Stimulated activated CD4-positive, alpha-beta T cell treated with anti-CD3 and anti-CD28 coated beads, Interleukin-12 subunit alpha, Interleukin-12 subunit beta, amount 100 ng/mL, for 4 hours (primary cell): ENCODE measurements around the gene SLC27A4.

Experiments
- DNase-seq: peaks from one replicate; pipeline ENCODE4 v3.0.0-alpha.2; 2020

The SLC27A4 gene

GRCh38 chr9:128370367-128370751 lies 30.0 kb downstream of the SLC27A4 start:
- DNase-seq: no peak

GRCh38 chr9:128370752-128371629 lies 30.7 kb downstream of the SLC27A4 start, which contains the start of gene URM1:
Gene URM1 (plus strand): TSS chr9:128371374. CDS start chr9:128371381, 7 bp downstream.
- DNase-seq: peak; percentile 93

- DNase-seq: no peak
These were observed 31.3 kb downstream of the SLC27A4 start for GRCh38 chr9:128371630-128372117.

- DNase-seq: no peak
These were observed 31.9 kb downstream of the SLC27A4 start for GRCh38 chr9:128372188-128372641.

GRCh38 chr9:128372784-128373183 lies 32.5 kb downstream of the SLC27A4 start:
- DNase-seq: no peak

- no peak for DNase-seq
These were observed 33.9 kb downstream of the SLC27A4 start for GRCh38 chr9:128374221-128374675.

GRCh38 chr9:128375865-128376264 lies 35.5 kb downstream of the SLC27A4 start:
- DNase-seq: no peak

- no peak for DNase-seq
These were observed 41.9 kb downstream of the SLC27A4 start for GRCh38 chr9:128382261-128382660.

GRCh38 chr9:128383007-128383753 lies 42.9 kb downstream of the SLC27A4 start:
- DNase-seq: no peak

GRCh38 chr9:128383791-128384190 lies 43.5 kb downstream of the SLC27A4 start:
- no peak for DNase-seq

GRCh38 chr9:128384801-128385495 lies 44.6 kb downstream of the SLC27A4 start:
- no peak for DNase-seq

- DNase-seq: no peak
These were observed 45.5 kb downstream of the SLC27A4 start for GRCh38 chr9:128385496-128386460.

GRCh38 chr9:128388150-128388549 lies 47.8 kb downstream of the SLC27A4 start:
- DNase-seq: no peak

GRCh38 chr9:128389395-128390149 lies 49.2 kb downstream of the SLC27A4 start:
- no peak for DNase-seq

GRCh38 chr9:128390150-128390812 lies 50.0 kb downstream of the SLC27A4 start:
- no peak for DNase-seq

GRCh38 chr9:128390813-128391711 lies 50.7 kb downstream of the SLC27A4 start:
- no peak for DNase-seq

GRCh38 chr9:128391956-128392301 lies 51.6 kb downstream of the SLC27A4 start:
- DNase-seq: no peak

GRCh38 chr9:128392302-128393144 lies 52.2 kb downstream of the SLC27A4 start:
- no peak for DNase-seq
